Panc1 (cell line): Measurements from ENCODE around the gene ACTBL2.

ENCODE experiments used
- POLR2AphosphoS5 ChIP-seq: IDR thresholded peaks from 2 replicates; pipeline ENCODE4 v1.6.1; 2012; ENCODE audit warnings: mild to moderate bottlenecking, low read depth, low read length, moderate library complexity
- SIN3A ChIP-seq: IDR thresholded peaks from 2 replicates; pipeline ENCODE4 v1.6.1; 2012; ENCODE audit warnings: low read depth, mild to moderate bottlenecking, low read length, moderate library complexity, borderline replicate concordance; ENCODE audit not compliant: insufficient read depth
- TF ChIP-seq, protein P1 (sequence below): fragments of 450-650 bp; IDR thresholded peaks from 2 replicates; pipeline ENCODE4 v1.5.1; 2017; ENCODE audit warnings: mild to moderate bottlenecking

- TF ChIP-seq, protein P1, sequence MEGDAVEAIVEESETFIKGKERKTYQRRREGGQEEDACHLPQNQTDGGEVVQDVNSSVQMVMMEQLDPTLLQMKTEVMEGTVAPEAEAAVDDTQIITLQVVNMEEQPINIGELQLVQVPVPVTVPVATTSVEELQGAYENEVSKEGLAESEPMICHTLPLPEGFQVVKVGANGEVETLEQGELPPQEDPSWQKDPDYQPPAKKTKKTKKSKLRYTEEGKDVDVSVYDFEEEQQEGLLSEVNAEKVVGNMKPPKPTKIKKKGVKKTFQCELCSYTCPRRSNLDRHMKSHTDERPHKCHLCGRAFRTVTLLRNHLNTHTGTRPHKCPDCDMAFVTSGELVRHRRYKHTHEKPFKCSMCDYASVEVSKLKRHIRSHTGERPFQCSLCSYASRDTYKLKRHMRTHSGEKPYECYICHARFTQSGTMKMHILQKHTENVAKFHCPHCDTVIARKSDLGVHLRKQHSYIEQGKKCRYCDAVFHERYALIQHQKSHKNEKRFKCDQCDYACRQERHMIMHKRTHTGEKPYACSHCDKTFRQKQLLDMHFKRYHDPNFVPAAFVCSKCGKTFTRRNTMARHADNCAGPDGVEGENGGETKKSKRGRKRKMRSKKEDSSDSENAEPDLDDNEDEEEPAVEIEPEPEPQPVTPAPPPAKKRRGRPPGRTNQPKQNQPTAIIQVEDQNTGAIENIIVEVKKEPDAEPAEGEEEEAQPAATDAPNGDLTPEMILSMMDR: no peak
- TF ChIP-seq SIN3A (no peak), POLR2AphosphoS5 (no peak)
These were observed 15.1 kb upstream of the ACTBL2 start for GRCh38 chr5:57497733-57498132.
